SU-DHL-6 (cell line): ENCODE data around the gene CPVL.

Experiments
- EZH2phosphoT487 ChIP-seq: fragments of 200-600 bp; sonication (generic), shearing (Covaris generic); conservative IDR thresholded peaks from 2 replicates; pipeline ENCODE4 v1.6.1; 2018; ENCODE audit warnings: mild to moderate bottlenecking, antibody characterized with exemption, low read length, moderate library complexity, mixed read lengths
- TF ChIP-seq, protein P1 (sequence below): fragments of 200-600 bp; sonication (generic); IDR thresholded peaks from one replicate; pipeline ENCODE4 v1.5.1; 2017; ENCODE audit warnings: antibody characterized with exemption, mild to moderate bottlenecking, low read length, moderate library complexity; ENCODE audit not compliant: insufficient read depth, poor library complexity, severe bottlenecking

DNA sequence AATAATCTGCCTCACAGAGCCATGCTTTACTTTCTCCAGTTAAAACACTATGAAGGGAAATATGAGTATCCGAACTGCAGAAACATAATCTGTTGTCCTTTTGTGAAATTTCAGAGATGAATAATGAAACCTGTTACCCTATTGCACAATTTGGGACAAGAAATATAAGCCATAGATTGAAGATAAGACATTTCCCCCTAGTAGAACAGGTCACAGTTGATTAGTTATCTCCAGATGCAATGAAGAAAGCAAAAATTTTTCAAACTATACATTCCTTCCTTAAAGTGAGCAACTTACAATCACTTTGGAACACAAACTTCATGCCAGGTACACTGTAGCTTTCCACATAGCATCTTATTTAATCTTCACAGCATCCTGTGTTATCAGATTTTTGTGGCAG lies 46.0 kb upstream of the CPVL start:
- TF ChIP-seq, protein P1, sequence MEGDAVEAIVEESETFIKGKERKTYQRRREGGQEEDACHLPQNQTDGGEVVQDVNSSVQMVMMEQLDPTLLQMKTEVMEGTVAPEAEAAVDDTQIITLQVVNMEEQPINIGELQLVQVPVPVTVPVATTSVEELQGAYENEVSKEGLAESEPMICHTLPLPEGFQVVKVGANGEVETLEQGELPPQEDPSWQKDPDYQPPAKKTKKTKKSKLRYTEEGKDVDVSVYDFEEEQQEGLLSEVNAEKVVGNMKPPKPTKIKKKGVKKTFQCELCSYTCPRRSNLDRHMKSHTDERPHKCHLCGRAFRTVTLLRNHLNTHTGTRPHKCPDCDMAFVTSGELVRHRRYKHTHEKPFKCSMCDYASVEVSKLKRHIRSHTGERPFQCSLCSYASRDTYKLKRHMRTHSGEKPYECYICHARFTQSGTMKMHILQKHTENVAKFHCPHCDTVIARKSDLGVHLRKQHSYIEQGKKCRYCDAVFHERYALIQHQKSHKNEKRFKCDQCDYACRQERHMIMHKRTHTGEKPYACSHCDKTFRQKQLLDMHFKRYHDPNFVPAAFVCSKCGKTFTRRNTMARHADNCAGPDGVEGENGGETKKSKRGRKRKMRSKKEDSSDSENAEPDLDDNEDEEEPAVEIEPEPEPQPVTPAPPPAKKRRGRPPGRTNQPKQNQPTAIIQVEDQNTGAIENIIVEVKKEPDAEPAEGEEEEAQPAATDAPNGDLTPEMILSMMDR = no peak
- no peak for TF ChIP-seq EZH2phosphoT487
